A549 (cell line): ENCODE data around the gene PRTN3. TPM values are rescaled to one million over a fixed set of nuclear protein-coding genes. Genes with fewer than 3 reads are reported as not detected.

Experiments used
- ATAC-seq, 2 experiments: fragments of 200-7000 bp in 1 of 2; fragments of >200 bp in 1 of 2; cut with Nextera tagmentation in 1 of 2; cut with Tn5 transposase in 1 of 2; 3 replicates each; pipeline versions ENCODE4 v1.8.0 to v1.9.1; 2018 to 2020; ENCODE audit warnings: mild to moderate bottlenecking in 1 of 2, moderate library complexity in 1 of 2
- CTCF ChIA-PET: fragments of 300-600 bp; sonication (Branson Sonifier 250); formaldehyde crosslinking; extraction: SDS; loops from one replicate; lab custom pipeline; 2021; ENCODE audit warnings: antibody characterized with exemption, inconsistent platforms; lab: Yijun Ruan, JAX
- POLR2A ChIA-PET: fragments of 350-600 bp; formaldehyde crosslinking; extraction: SDS; loops from one replicate; lab custom pipeline; 2021; ENCODE audit warnings: antibody characterized with exemption, inconsistent platforms; lab: Yijun Ruan, JAX
- DNase-seq, 2 experiments: peaks; one replicate each; pipeline versions ENCODE4 v3.0.0 to v3.0.0-alpha.2; 2011 to 2016; ENCODE audit warnings: low read depth in 1 of 2, low spot score in 1 of 2
- FAIRE-seq: peaks from 2 replicates; lab custom pipeline; 2011; peaks lifted over from hg19 to GRCh38; lab: Jason Lieb, UNC
- H3K27ac ChIP-seq, 2 experiments: fragments of >200 bp; sonication (Bioruptor Twin); formaldehyde crosslinking; 3 replicates each; pipeline ENCODE4 v1.5.1; 2016 to 2017
- H3K4me1 ChIP-seq: fragments of >200 bp; sonication (Bioruptor Twin); formaldehyde crosslinking; 3 replicates; pipeline ENCODE4 v1.6.1; 2016
- H3K4me2 ChIP-seq: fragments of >200 bp; sonication (Bioruptor Twin); formaldehyde crosslinking; 3 replicates; pipeline ENCODE4 v1.6.1; 2016
- H3K4me3 ChIP-seq: fragments of >200 bp; sonication (Bioruptor Twin); formaldehyde crosslinking; 3 replicates; pipeline ENCODE4 v1.5.1; 2016
- H3K9me3 ChIP-seq: fragments of >200 bp; sonication (Bioruptor Twin); formaldehyde crosslinking; 3 replicates; pipeline ENCODE4 v1.6.1; 2016
- CHD2 ChIP-seq: fragments of 150-350 bp; IDR thresholded peaks from 2 replicates; pipeline ENCODE4 v1.6.1; 2014; ENCODE audit warnings: low read length; ENCODE audit not compliant: partially characterized antibody
- CHD4 ChIP-seq: fragments of 200-600 bp; sonication (generic); IDR thresholded peaks from 2 replicates; pipeline ENCODE4 v1.6.1; 2016; ENCODE audit warnings: antibody characterized with exemption, mild to moderate bottlenecking, borderline replicate concordance
- ESRRA ChIP-seq: fragments of 150-350 bp; IDR thresholded peaks from 2 replicates; pipeline ENCODE4 v1.6.1; 2014; ENCODE audit warnings: mild to moderate bottlenecking, low read length, borderline replicate concordance
- FOSB ChIP-seq: fragments of 250-450 bp; sonication (Bioruptor Pico); IDR thresholded peaks from 2 replicates; pipeline ENCODE4 v1.5.0; 2020; ENCODE audit warnings: mild to moderate bottlenecking, moderate library complexity
- HOXA7 ChIP-seq: fragments of 250-450 bp; sonication (Bioruptor Pico); IDR thresholded peaks from 2 replicates; pipeline ENCODE4 v1.5.0; 2020; ENCODE audit warnings: mild to moderate bottlenecking, moderate library complexity
- HOXB13 ChIP-seq: fragments of 250-450 bp; sonication (Bioruptor Pico); IDR thresholded peaks from 2 replicates; pipeline ENCODE4 v1.5.0; 2020; ENCODE audit warnings: low read depth, mild to moderate bottlenecking, moderate library complexity
- HOXB5 ChIP-seq: fragments of 250-450 bp; sonication (Bioruptor Pico); IDR thresholded peaks from 2 replicates; pipeline ENCODE4 v1.5.0; 2020; ENCODE audit warnings: mild to moderate bottlenecking, moderate library complexity
- KDM1A ChIP-seq: fragments of 200-600 bp; sonication (generic); IDR thresholded peaks from 2 replicates; pipeline ENCODE4 v1.6.1; 2016; ENCODE audit warnings: low read depth, mild to moderate bottlenecking
- KDM5A ChIP-seq: fragments of 200-600 bp; sonication (generic); IDR thresholded peaks from 2 replicates; pipeline ENCODE4 v1.6.1; 2016; ENCODE audit warnings: antibody characterized with exemption, mild to moderate bottlenecking
- MAZ ChIP-seq: fragments of 150-350 bp; IDR thresholded peaks from 2 replicates; pipeline ENCODE4 v1.6.1; 2014; ENCODE audit warnings: antibody characterized with exemption, low read depth, low read length, borderline replicate concordance
- NFE2L2 ChIP-seq: fragments of 150-350 bp; conservative IDR thresholded peaks from 2 replicates; pipeline ENCODE4 v1.6.1; 2014; ENCODE audit warnings: low read length
- NPAS2 ChIP-seq: fragments of 250-450 bp; sonication (Bioruptor Pico); IDR thresholded peaks from 2 replicates; pipeline ENCODE4 v1.8.0; 2022; ENCODE audit warnings: mild to moderate bottlenecking, moderate library complexity, borderline replicate concordance
- POLR2A ChIP-seq: IDR thresholded peaks from 2 replicates; pipeline ENCODE4 v1.6.1; 2012; ENCODE audit warnings: mild to moderate bottlenecking, low read length
- RARB ChIP-seq: fragments of 250-450 bp; sonication (Bioruptor Pico); IDR thresholded peaks from 2 replicates; pipeline ENCODE4 v1.8.0; 2021; ENCODE audit warnings: mild to moderate bottlenecking, moderate library complexity
- RCOR1 ChIP-seq: fragments of 150-350 bp; IDR thresholded peaks from 2 replicates; pipeline ENCODE4 v1.6.1; 2014; ENCODE audit warnings: antibody characterized with exemption, low read length, low read depth
- RFX5 ChIP-seq: fragments of 450-650 bp; IDR thresholded peaks from 2 replicates; pipeline ENCODE4 v1.7.1; 2014; ENCODE audit warnings: antibody characterized with exemption, mild to moderate bottlenecking, moderate library complexity
- SMC3 ChIP-seq: fragments of >200 bp; sonication (Bioruptor Twin); formaldehyde crosslinking; IDR thresholded peaks from 3 replicates; pipeline ENCODE4 v1.6.1; 2018; ENCODE audit warnings: inconsistent platforms
- TFCP2L1 ChIP-seq: fragments of 250-450 bp; sonication (Bioruptor Pico); IDR thresholded peaks from 2 replicates; pipeline ENCODE4 v1.5.0; 2021; ENCODE audit warnings: mild to moderate bottlenecking
- ZNF302 ChIP-seq: fragments of 250-450 bp; sonication (Bioruptor Pico); IDR thresholded peaks from 2 replicates; pipeline ENCODE4 v1.9.0; 2021; ENCODE audit warnings: inconsistent platforms, mild to moderate bottlenecking, moderate library complexity
- ZSCAN20 ChIP-seq: fragments of 250-450 bp; sonication (Bioruptor Pico); IDR thresholded peaks from 2 replicates; pipeline ENCODE4 v1.8.0; 2022; ENCODE audit warnings: mild to moderate bottlenecking, moderate library complexity
- WGBS: methylation state at CpG from one replicate; pipeline ENCODE4 v1.1.6; 2017; ENCODE audit errors: missing lambda C conversion rate; 5-methylcytosine and 5-hydroxymethylcytosine counted together
- polyA plus RNA-seq, 4 experiments: library from polyadenylated mRNA; depleted of rRNA in 3 of 4; stranded (reverse); fragments of >200 nt; fragmentation: RNase III in 1 of 4; extraction: RNeasy Plus Mini Kit Qiagen cat#74134 plus additional on column Dnase treatment in 1 of 4; gene quantifications; 2 replicates in 3 of 4; 3 replicates in 1 of 4; pipeline ENCODE4 v1.2.3, GENCODE V29; 2011 to 2017
- TF ChIP-seq, protein P1 (sequence below): fragments of 200-600 bp; sonication (generic); IDR thresholded peaks from 2 replicates; pipeline ENCODE4 v1.6.1; 2016; ENCODE audit warnings: antibody characterized with exemption, mild to moderate bottlenecking, moderate library complexity
- TF ChIP-seq, protein P2 (sequence below): fragments of 150-350 bp; IDR thresholded peaks from 2 replicates; pipeline ENCODE4 v1.6.1; 2014; ENCODE audit warnings: low read depth, mild to moderate bottlenecking, low read length
- TF ChIP-seq, protein P3 (sequence below): fragments of 250-450 bp; sonication (Bioruptor Pico); IDR thresholded peaks from 2 replicates; pipeline ENCODE4 v1.5.0; 2021; ENCODE audit warnings: mild to moderate bottlenecking, moderate library complexity, borderline replicate concordance
- TF ChIP-seq, protein P4 (sequence below): IDR thresholded peaks from 2 replicates; pipeline ENCODE4 v1.6.1; 2012; ENCODE audit warnings: low read depth, borderline replicate concordance
- TF ChIP-seq, protein P5 (sequence below): fragments of 250-450 bp; sonication (Bioruptor Pico); IDR thresholded peaks from 2 replicates; pipeline ENCODE4 v1.5.0; 2020; ENCODE audit warnings: low read depth, mild to moderate bottlenecking, moderate library complexity
- TF ChIP-seq, protein P6 (sequence below): fragments of 450-650 bp; IDR thresholded peaks from 2 replicates; pipeline ENCODE4 v1.6.1; 2014; ENCODE audit warnings: antibody characterized with exemption

Gene PRTN3
- polyA plus RNA-seq, 2 of the 4 experiments (the other 2 are of a cell fraction) = 0.21 to 0.39 TPM

DNA sequence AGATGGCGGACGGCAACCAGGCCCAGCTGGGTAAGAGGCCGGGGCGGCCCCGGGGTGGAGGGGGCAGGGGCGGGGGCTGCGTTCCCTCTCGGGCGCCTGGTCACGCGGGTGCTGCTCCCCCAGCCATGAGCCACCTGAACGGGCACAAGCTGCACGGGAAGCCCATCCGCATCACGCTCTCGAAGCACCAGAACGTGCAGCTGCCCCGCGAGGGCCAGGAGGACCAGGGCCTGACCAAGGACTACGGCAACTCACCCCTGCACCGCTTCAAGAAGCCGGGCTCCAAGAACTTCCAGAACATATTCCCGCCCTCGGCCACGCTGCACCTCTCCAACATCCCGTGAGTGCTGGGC lies 32.4 kb upstream of the PRTN3 start:
- POLR2A ChIA-PET = no interaction called here
- WGBS = no CpG with 5 or more reads among the region's 26 CpGs
- no peak for DNase-seq

DNA sequence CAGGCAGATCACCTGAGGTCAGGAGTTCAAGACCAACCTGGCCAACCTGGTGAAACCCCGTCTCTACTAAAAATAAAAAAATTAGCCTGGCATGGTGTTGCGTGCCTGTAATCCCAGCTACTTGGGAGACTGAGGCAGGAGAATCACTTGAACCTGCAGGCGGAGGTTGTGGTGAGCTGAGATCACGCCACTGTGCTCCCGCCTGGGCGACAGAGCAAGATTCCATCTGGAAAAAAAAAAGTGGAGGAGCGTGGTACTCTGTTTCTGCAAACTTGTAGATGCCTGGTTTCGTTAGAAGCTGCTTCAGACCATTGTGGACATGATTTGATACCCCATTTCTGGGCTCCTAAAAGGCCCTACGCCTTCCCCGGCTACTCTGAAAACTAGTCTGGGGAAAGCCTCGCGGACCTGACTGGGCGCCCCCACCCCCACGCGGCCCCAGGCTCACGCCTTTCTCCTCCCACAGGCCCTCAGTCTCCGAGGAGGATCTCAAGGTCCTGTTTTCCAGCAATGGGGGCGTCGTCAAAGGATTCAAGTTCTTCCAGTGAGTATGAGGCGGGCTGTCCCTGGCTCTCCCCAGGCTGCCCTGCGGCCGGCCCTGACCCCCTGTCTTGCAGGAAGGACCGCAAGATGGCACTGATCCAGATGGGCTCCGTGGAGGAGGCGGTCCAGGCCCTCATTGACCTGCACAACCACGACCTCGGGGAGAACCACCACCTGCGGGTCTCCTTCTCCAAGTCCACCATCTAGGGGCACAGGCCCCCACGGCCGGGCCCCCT lies 30.5 kb upstream of the PRTN3 start:
- H3K4me1 ChIP-seq = no peaks in the 10 kb centered on the region
- ChIA-PET CTCF (interaction anchor here (0.6 kb wide), 1 partner anchor 19 kb away, joined by 3 read pairs; no protein-coding TSS in a partner anchor), POLR2A (no interaction called here)
- TF ChIP-seq, protein P1, sequence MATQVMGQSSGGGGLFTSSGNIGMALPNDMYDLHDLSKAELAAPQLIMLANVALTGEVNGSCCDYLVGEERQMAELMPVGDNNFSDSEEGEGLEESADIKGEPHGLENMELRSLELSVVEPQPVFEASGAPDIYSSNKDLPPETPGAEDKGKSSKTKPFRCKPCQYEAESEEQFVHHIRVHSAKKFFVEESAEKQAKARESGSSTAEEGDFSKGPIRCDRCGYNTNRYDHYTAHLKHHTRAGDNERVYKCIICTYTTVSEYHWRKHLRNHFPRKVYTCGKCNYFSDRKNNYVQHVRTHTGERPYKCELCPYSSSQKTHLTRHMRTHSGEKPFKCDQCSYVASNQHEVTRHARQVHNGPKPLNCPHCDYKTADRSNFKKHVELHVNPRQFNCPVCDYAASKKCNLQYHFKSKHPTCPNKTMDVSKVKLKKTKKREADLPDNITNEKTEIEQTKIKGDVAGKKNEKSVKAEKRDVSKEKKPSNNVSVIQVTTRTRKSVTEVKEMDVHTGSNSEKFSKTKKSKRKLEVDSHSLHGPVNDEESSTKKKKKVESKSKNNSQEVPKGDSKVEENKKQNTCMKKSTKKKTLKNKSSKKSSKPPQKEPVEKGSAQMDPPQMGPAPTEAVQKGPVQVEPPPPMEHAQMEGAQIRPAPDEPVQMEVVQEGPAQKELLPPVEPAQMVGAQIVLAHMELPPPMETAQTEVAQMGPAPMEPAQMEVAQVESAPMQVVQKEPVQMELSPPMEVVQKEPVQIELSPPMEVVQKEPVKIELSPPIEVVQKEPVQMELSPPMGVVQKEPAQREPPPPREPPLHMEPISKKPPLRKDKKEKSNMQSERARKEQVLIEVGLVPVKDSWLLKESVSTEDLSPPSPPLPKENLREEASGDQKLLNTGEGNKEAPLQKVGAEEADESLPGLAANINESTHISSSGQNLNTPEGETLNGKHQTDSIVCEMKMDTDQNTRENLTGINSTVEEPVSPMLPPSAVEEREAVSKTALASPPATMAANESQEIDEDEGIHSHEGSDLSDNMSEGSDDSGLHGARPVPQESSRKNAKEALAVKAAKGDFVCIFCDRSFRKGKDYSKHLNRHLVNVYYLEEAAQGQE = no peak
- TF ChIP-seq, protein P2, sequence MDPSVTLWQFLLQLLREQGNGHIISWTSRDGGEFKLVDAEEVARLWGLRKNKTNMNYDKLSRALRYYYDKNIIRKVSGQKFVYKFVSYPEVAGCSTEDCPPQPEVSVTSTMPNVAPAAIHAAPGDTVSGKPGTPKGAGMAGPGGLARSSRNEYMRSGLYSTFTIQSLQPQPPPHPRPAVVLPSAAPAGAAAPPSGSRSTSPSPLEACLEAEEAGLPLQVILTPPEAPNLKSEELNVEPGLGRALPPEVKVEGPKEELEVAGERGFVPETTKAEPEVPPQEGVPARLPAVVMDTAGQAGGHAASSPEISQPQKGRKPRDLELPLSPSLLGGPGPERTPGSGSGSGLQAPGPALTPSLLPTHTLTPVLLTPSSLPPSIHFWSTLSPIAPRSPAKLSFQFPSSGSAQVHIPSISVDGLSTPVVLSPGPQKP = no peak
- TF ChIP-seq ZNF302 (CRISPR knock-in tag) = no peak
- no peak for TF ChIP-seq CHD2
- no peak for TF ChIP-seq TFCP2L1
- TF ChIP-seq, protein P3, sequence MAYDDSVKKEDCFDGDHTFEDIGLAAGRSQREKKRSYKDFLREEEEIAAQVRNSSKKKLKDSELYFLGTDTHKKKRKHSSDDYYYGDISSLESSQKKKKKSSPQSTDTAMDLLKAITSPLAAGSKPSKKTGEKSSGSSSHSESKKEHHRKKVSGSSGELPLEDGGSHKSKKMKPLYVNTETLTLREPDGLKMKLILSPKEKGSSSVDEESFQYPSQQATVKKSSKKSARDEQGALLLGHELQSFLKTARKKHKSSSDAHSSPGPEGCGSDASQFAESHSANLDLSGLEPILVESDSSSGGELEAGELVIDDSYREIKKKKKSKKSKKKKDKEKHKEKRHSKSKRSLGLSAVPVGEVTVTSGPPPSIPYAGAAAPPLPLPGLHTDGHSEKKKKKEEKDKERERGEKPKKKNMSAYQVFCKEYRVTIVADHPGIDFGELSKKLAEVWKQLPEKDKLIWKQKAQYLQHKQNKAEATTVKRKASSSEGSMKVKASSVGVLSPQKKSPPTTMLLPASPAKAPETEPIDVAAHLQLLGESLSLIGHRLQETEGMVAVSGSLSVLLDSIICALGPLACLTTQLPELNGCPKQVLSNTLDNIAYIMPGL = no peak
- no peak for TF ChIP-seq RCOR1
- TF ChIP-seq CHD4 = no peak
- no peak for TF ChIP-seq NFE2L2
- H3K4me2 ChIP-seq = no peak overlapping the region
- no peaks in the 10 kb centered on the region for H3K9me3 ChIP-seq
- FAIRE-seq (no peak), DNase-seq (no peak), ATAC-seq (no peak)
- WGBS = 85% methylated on average over 21 of the region's 30 CpGs
- H3K4me3 ChIP-seq = no peak overlapping the region
- H3K27ac ChIP-seq = no peak overlapping the region

More for the DNA sequence above, 32.4 kb upstream of the PRTN3 start:
- FAIRE-seq (no peak), ATAC-seq (no peak)
- peaks cover 2% of the 10 kb centered on the region; the same call in 1 of the 3 replicates for H3K4me1 ChIP-seq
- no peak overlapping the region for H3K4me2 ChIP-seq
- TF ChIP-seq, protein P4, sequence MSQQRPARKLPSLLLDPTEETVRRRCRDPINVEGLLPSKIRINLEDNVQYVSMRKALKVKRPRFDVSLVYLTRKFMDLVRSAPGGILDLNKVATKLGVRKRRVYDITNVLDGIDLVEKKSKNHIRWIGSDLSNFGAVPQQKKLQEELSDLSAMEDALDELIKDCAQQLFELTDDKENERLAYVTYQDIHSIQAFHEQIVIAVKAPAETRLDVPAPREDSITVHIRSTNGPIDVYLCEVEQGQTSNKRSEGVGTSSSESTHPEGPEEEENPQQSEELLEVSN = no peak
- no peak for TF ChIP-seq MAZ
- TF ChIP-seq ESRRA = no peak
- no peak for TF ChIP-seq HOXA7 (CRISPR knock-in tag)
- TF ChIP-seq SMC3 = no peak
- no peak for TF ChIP-seq HOXB5 (CRISPR knock-in tag)
- no peak for TF ChIP-seq NPAS2 (CRISPR knock-in tag)
- no peak for TF ChIP-seq ZSCAN20 (CRISPR knock-in tag)
- no peak for TF ChIP-seq RARB (CRISPR knock-in tag)
- no peak for TF ChIP-seq POLR2A
- no peak for TF ChIP-seq FOSB (CRISPR knock-in tag)
- TF ChIP-seq, protein P5, sequence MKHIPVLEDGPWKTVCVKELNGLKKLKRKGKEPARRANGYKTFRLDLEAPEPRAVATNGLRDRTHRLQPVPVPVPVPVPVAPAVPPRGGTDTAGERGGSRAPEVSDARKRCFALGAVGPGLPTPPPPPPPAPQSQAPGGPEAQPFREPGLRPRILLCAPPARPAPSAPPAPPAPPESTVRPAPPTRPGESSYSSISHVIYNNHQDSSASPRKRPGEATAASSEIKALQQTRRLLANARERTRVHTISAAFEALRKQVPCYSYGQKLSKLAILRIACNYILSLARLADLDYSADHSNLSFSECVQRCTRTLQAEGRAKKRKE (CRISPR knock-in tag) = no peak
- TF ChIP-seq RFX5 = no peak
- TF ChIP-seq, protein P6, sequence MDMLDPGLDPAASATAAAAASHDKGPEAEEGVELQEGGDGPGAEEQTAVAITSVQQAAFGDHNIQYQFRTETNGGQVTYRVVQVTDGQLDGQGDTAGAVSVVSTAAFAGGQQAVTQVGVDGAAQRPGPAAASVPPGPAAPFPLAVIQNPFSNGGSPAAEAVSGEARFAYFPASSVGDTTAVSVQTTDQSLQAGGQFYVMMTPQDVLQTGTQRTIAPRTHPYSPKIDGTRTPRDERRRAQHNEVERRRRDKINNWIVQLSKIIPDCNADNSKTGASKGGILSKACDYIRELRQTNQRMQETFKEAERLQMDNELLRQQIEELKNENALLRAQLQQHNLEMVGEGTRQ = no peak
- no peak for TF ChIP-seq KDM1A
- TF ChIP-seq, protein P3 = no peak
- TF ChIP-seq ZNF302 (CRISPR knock-in tag) = no peak
- TF ChIP-seq KDM5A = no peak
- TF ChIP-seq HOXB13 (CRISPR knock-in tag) = no peak
- no peak overlapping the region for H3K27ac ChIP-seq
- no peak overlapping the region for H3K4me3 ChIP-seq
- no peaks in the 10 kb centered on the region for H3K9me3 ChIP-seq
- CTCF ChIA-PET = no interaction called here
